Loucy (cell line): ENCODE data around the gene FMO2.

ENCODE experiments used
- H2AFZ ChIP-seq: fragments of 200-600 bp; sonication (generic); 2 replicates; pipeline ENCODE4 v1.6.0; 2016; ENCODE audit warnings: antibody characterized with exemption, mild to moderate bottlenecking, low read length, moderate library complexity
- H3F3A ChIP-seq: fragments of 200-600 bp; 2 replicates; pipeline ENCODE4 v1.6.0; 2016; ENCODE audit warnings: antibody characterized with exemption, low read depth, mild to moderate bottlenecking
- H3K27me3 ChIP-seq: fragments of 200-600 bp; sonication (generic); 2 replicates; pipeline ENCODE4 v1.6.1; 2014; ENCODE audit warnings: low read length, mild to moderate bottlenecking; ENCODE audit not compliant: insufficient read depth, poor library complexity, severe bottlenecking
- H3K36me3 ChIP-seq: fragments of 200-600 bp; sonication (generic); 2 replicates; pipeline ENCODE4 v1.6.1; 2016; ENCODE audit warnings: low read length; ENCODE audit not compliant: insufficient read depth
- H3K4me1 ChIP-seq: fragments of 200-600 bp; sonication (generic); 2 replicates; pipeline ENCODE4 v1.5.1; 2014; ENCODE audit warnings: low read length, mild to moderate bottlenecking; ENCODE audit not compliant: insufficient read depth, poor library complexity, severe bottlenecking
- H3K4me2 ChIP-seq: fragments of 200-600 bp; sonication (generic); 2 replicates; pipeline ENCODE4 v1.6.0; 2014; ENCODE audit warnings: antibody characterized with exemption, low read length, low read depth, mild to moderate bottlenecking; ENCODE audit not compliant: poor library complexity, severe bottlenecking
- H3K4me3 ChIP-seq: fragments of 200-600 bp; sonication (generic); 2 replicates; pipeline ENCODE4 v1.5.1; 2014; ENCODE audit warnings: low read length, mild to moderate bottlenecking, mixed read lengths; ENCODE audit not compliant: poor library complexity, severe bottlenecking
- H3K79me2 ChIP-seq: fragments of 200-600 bp; sonication (generic); 2 replicates; pipeline ENCODE4 v1.6.1; 2014; ENCODE audit warnings: low read length; ENCODE audit not compliant: insufficient read depth
- H3K9ac ChIP-seq: fragments of 200-600 bp; sonication (generic); 2 replicates; pipeline ENCODE4 v1.6.0; 2014; ENCODE audit warnings: mild to moderate bottlenecking, low read depth, low read length, moderate library complexity; ENCODE audit not compliant: poor library complexity, severe bottlenecking
- H3K9me2 ChIP-seq: fragments of 200-600 bp; sonication (generic); replicated peaks from 2 replicates; pipeline ENCODE4 v1.6.1; 2016; ENCODE audit warnings: low read depth, low read length, mixed read lengths
- H3K9me3 ChIP-seq: fragments of 200-600 bp; sonication (generic); 2 replicates; pipeline ENCODE4 v1.6.1; 2014; ENCODE audit warnings: mild to moderate bottlenecking, antibody characterized with exemption, low read length, low read depth; ENCODE audit not compliant: insufficient read depth
- H4K20me1 ChIP-seq: fragments of 200-600 bp; sonication (generic); 2 replicates; pipeline ENCODE4 v1.6.0; 2014; ENCODE audit warnings: antibody characterized with exemption, low read length, mild to moderate bottlenecking; ENCODE audit not compliant: insufficient read depth, poor library complexity, severe bottlenecking
- CTCF ChIP-seq: fragments of 200-600 bp; sonication (generic); conservative IDR thresholded peaks from 2 replicates; pipeline ENCODE4 v1.5.1; 2014; ENCODE audit warnings: mild to moderate bottlenecking, antibody characterized with exemption, low read length
- EZH2phosphoT487 ChIP-seq: fragments of 200-600 bp; IDR thresholded peaks from 2 replicates; pipeline ENCODE4 v1.6.1; 2018; ENCODE audit warnings: antibody characterized with exemption, mild to moderate bottlenecking, moderate library complexity, borderline replicate concordance

Gene FMO2

GRCh38 chr1:171141688-171142415 is 43.2 kb upstream of the FMO2 start:
- no peak overlapping the region for H3K4me3 ChIP-seq
- H3K9ac ChIP-seq, result no peak overlapping the region
- no peaks in the 10 kb centered on the region for H4K20me1 ChIP-seq
- H3K79me2 ChIP-seq, result no peaks in the 10 kb centered on the region
- no peak overlapping the region for H3K4me2 ChIP-seq
- no peaks in the 10 kb centered on the region for H3K4me1 ChIP-seq
- no peaks in the 10 kb centered on the region for H3K36me3 ChIP-seq
- TF ChIP-seq EZH2phosphoT487 (no peak), CTCF (no peak)
- no peaks in the 10 kb centered on the region for H3F3A ChIP-seq
- no peaks in the 10 kb centered on the region for H3K27me3 ChIP-seq
- no peak overlapping the region for H2AFZ ChIP-seq
- no peaks in the 10 kb centered on the region for H3K9me3 ChIP-seq
- no peaks in the 10 kb centered on the region for H3K9me2 ChIP-seq

GRCh38 chr1:171142416-171143385 is 42.4 kb upstream of the FMO2 start:
- no peaks in the 10 kb centered on the region for H3K9me3 ChIP-seq
- H3K4me1 ChIP-seq, result no peaks in the 10 kb centered on the region
- TF ChIP-seq EZH2phosphoT487, result no peak
- TF ChIP-seq CTCF, result no peak
- no peaks in the 10 kb centered on the region for H3K79me2 ChIP-seq
- H3K9ac ChIP-seq, result no peak overlapping the region
- H4K20me1 ChIP-seq, result no peaks in the 10 kb centered on the region
- no peak overlapping the region for H3K4me3 ChIP-seq
- no peak overlapping the region for H3K4me2 ChIP-seq
- H2AFZ ChIP-seq, result no peak overlapping the region
- no peaks in the 10 kb centered on the region for H3F3A ChIP-seq
- H3K36me3 ChIP-seq, result no peaks in the 10 kb centered on the region
- no peaks in the 10 kb centered on the region for H3K9me2 ChIP-seq
- H3K27me3 ChIP-seq, result no peaks in the 10 kb centered on the region

- no peak overlapping the region for H3K9ac ChIP-seq
- H3K4me3 ChIP-seq, result no peak overlapping the region
- H3K4me1 ChIP-seq, result no peaks in the 10 kb centered on the region
- no peak overlapping the region for H3K4me2 ChIP-seq
- no peaks in the 10 kb centered on the region for H3K9me3 ChIP-seq
- H3K79me2 ChIP-seq, result no peaks in the 10 kb centered on the region
- H3F3A ChIP-seq, result no peaks in the 10 kb centered on the region
- no peak overlapping the region for H2AFZ ChIP-seq
- H3K36me3 ChIP-seq, result no peaks in the 10 kb centered on the region
- no peaks in the 10 kb centered on the region for H4K20me1 ChIP-seq
- H3K9me2 ChIP-seq, result no peaks in the 10 kb centered on the region
- H3K27me3 ChIP-seq, result no peaks in the 10 kb centered on the region
- TF ChIP-seq CTCF, result no peak
- no peak for TF ChIP-seq EZH2phosphoT487
Observed at GRCh38 chr1:171150156-171150555, 34.9 kb upstream of the FMO2 start.
